PC-3 (cell line): ENCODE results near the gene ZNF24.

Experiments used
- EZH2 ChIP-seq: fragments of 300-600 bp; sonication (generic); IDR thresholded peaks from one replicate; pipeline ENCODE4 v1.6.1; 2017; ENCODE audit warnings: antibody characterized with exemption, mild to moderate bottlenecking, low read length; ENCODE audit not compliant: unreplicated experiment
- TF ChIP-seq, protein P1 (sequence below): fragments of 300-600 bp; sonication (generic); conservative IDR thresholded peaks from 2 replicates; pipeline ENCODE4 v1.5.1; 2017; ENCODE audit warnings: antibody characterized with exemption, low read depth, mild to moderate bottlenecking, low read length

DNA sequence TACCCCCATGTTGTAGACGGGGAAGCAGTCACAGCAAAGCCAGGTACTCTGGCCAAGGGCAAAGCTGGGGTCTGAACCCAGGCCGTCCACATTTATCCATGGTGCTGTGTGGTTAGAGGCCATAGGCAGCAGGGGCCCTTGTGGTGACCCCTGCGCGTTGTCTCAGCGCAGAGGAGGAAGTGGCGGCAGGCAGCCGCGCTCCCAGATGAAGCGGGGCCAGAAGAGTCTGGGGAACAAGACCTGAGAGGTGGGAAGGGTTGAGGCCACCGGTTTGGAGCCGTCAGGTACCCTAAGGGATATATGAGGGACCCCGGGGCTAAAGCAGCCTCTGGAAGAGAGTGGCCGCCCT lies 32.1 kb upstream of the ZNF24 start:
- TF ChIP-seq EZH2 = no peak
- TF ChIP-seq, protein P1, sequence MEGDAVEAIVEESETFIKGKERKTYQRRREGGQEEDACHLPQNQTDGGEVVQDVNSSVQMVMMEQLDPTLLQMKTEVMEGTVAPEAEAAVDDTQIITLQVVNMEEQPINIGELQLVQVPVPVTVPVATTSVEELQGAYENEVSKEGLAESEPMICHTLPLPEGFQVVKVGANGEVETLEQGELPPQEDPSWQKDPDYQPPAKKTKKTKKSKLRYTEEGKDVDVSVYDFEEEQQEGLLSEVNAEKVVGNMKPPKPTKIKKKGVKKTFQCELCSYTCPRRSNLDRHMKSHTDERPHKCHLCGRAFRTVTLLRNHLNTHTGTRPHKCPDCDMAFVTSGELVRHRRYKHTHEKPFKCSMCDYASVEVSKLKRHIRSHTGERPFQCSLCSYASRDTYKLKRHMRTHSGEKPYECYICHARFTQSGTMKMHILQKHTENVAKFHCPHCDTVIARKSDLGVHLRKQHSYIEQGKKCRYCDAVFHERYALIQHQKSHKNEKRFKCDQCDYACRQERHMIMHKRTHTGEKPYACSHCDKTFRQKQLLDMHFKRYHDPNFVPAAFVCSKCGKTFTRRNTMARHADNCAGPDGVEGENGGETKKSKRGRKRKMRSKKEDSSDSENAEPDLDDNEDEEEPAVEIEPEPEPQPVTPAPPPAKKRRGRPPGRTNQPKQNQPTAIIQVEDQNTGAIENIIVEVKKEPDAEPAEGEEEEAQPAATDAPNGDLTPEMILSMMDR = no peak
